Measurements from ENCODE around the gene FLNC.

- TF ChIP-seq POLR2AphosphoS5 (IDR thresholded peaks at IDR 0.05) (no peak), RAD21 (conservative IDR thresholded peaks at IDR 0.05) (no peak), SMC3 (conservative IDR thresholded peaks at IDR 0.05; ENCODE audit: poor library complexity) (no peak), EZH2 (IDR thresholded peaks at IDR 0.05; ENCODE audit: borderline replicate concordance, insufficient read depth, low read length, poor library complexity, severe bottlenecking) (no peak), TAF1 (IDR thresholded peaks at IDR 0.05; ENCODE audit: low read depth) (no peak), MXI1 (conservative IDR thresholded peaks at IDR 0.05; ENCODE audit: poor library complexity, severe bottlenecking) (no peak)
- TF ChIP-seq, protein P1, sequence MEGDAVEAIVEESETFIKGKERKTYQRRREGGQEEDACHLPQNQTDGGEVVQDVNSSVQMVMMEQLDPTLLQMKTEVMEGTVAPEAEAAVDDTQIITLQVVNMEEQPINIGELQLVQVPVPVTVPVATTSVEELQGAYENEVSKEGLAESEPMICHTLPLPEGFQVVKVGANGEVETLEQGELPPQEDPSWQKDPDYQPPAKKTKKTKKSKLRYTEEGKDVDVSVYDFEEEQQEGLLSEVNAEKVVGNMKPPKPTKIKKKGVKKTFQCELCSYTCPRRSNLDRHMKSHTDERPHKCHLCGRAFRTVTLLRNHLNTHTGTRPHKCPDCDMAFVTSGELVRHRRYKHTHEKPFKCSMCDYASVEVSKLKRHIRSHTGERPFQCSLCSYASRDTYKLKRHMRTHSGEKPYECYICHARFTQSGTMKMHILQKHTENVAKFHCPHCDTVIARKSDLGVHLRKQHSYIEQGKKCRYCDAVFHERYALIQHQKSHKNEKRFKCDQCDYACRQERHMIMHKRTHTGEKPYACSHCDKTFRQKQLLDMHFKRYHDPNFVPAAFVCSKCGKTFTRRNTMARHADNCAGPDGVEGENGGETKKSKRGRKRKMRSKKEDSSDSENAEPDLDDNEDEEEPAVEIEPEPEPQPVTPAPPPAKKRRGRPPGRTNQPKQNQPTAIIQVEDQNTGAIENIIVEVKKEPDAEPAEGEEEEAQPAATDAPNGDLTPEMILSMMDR (IDR thresholded peaks at IDR 0.05; ENCODE audit: poor library complexity, severe bottlenecking): no peak
Measured at GRCh38 chr7:128906001-128906765, 76.0 kb downstream of the FLNC start.
